Chondrocyte (in vitro differentiated cells): Measurements from ENCODE around the gene NCAM1. TPM values are rescaled to one million over a fixed set of nuclear protein-coding genes. Genes with fewer than 3 reads are reported as not detected.

Experiments used
- DNase-seq: peaks from one replicate; pipeline ENCODE4 v3.0.0; 2021; ENCODE audit warnings: mixed read lengths, low spot score
- H3K27ac Mint-ChIP-seq: one replicate; pipeline ENCODE4 v1.8.0; 2021; ENCODE audit warnings: mild to moderate bottlenecking, moderate library complexity, mixed read lengths; ENCODE audit not compliant: unreplicated experiment
- H3K27me3 Mint-ChIP-seq: 2 replicates; pipeline ENCODE4 v1.8.0; 2021; ENCODE audit warnings: low read depth, mixed read lengths
- H3K36me3 Mint-ChIP-seq: 2 replicates; pipeline ENCODE4 v1.8.0; 2021; ENCODE audit warnings: low read depth, mixed read lengths
- H3K4me1 Mint-ChIP-seq: 2 replicates; pipeline ENCODE4 v1.8.0; 2021; ENCODE audit warnings: low read depth, mild to moderate bottlenecking, mixed read lengths
- H3K4me3 Mint-ChIP-seq: one replicate; pipeline ENCODE4 v1.8.0; 2021; ENCODE audit warnings: mild to moderate bottlenecking, moderate library complexity, mixed read lengths; ENCODE audit not compliant: unreplicated experiment
- H3K9me3 Mint-ChIP-seq: 2 replicates; pipeline ENCODE4 v1.8.0; 2021; ENCODE audit warnings: low read depth, mixed read lengths
- total RNA-seq: library from RNA; stranded (reverse); gene quantifications from 3 replicates; pipeline ENCODE4 v1.2.1, GENCODE V29; 2021
- TF ChIP-seq, protein P1 (sequence below): fragments of 200-600 bp; sonication (generic); IDR thresholded peaks from 2 replicates; pipeline ENCODE4 v1.5.0; 2021; ENCODE audit warnings: antibody characterized with exemption, mild to moderate bottlenecking, moderate library complexity

NCAM1 gene
- total RNA-seq, 1 donor from 2014 or later, result 3.9 TPM

DNA sequence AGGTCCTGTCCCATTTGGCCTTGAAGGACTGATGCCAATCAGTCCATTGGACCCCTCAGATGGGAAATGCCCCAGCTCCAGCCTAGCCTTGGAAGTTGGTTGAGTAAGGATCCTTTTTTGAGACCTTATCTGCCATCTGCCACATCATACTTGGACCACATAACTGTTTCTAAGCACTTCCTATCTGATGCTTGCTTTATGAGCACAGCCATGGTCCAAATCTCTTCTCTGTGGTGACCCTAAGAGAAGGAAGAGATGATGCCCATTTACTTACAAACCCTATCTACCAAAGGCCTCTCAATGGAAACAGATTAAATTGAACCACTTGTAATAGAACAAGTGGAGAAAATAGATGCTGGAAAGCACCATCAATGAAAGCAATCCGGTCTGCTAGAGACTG, 299.3 kb downstream of the NCAM1 start:
- peaks cover 4% of the 10 kb centered on the region for H3K4me1 Mint-ChIP-seq
- TF ChIP-seq, protein P1, sequence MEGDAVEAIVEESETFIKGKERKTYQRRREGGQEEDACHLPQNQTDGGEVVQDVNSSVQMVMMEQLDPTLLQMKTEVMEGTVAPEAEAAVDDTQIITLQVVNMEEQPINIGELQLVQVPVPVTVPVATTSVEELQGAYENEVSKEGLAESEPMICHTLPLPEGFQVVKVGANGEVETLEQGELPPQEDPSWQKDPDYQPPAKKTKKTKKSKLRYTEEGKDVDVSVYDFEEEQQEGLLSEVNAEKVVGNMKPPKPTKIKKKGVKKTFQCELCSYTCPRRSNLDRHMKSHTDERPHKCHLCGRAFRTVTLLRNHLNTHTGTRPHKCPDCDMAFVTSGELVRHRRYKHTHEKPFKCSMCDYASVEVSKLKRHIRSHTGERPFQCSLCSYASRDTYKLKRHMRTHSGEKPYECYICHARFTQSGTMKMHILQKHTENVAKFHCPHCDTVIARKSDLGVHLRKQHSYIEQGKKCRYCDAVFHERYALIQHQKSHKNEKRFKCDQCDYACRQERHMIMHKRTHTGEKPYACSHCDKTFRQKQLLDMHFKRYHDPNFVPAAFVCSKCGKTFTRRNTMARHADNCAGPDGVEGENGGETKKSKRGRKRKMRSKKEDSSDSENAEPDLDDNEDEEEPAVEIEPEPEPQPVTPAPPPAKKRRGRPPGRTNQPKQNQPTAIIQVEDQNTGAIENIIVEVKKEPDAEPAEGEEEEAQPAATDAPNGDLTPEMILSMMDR, result no peak
- no peaks in the 10 kb centered on the region for H3K9me3 Mint-ChIP-seq
- DNase-seq, result no peak
- no peak overlapping the region for H3K27ac Mint-ChIP-seq
- H3K27me3 Mint-ChIP-seq, result no peaks in the 10 kb centered on the region
- no peak overlapping the region for H3K4me3 Mint-ChIP-seq
- H3K36me3 Mint-ChIP-seq, result no peaks in the 10 kb centered on the region

DNA sequence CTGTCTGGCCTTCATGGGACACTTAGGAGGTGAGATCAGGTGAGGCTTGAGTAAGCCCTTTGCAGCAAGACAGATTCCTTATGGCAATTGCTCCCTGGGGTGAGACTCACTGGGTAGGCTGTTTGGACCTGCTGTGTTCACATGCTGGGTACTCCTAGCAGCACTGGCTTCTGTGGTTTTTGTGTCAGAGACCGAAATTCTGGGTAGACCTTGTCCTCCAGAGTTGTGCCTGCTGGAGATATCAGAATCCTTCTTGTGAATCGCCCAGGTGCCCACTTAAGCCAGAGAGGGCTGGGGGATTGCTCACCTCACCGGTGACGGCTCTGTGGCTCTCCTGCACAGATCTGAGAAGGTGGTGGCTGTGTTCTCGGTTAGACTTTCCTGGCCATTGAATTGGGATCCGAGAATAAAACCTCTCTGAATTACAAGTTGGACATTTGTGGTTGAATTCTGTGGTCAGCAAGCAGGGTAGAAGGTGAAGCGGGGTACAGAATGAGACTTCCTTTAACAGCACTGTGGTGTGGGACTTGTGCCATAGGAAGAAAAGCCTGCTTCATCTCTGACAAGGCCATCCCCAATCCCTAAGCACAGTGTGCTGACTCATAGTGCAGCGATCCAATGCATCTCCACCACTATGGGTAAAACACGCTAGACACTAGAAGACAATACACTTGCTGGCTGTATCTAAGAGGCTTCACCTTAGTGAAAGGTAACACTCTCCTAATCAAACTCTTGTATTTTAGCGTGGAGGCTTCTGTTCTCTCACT, 300.7 kb downstream of the NCAM1 start:
- Mint-ChIP-seq H3K9me3 (no peaks in the 10 kb centered on the region), H3K4me3 (no peak overlapping the region), H3K27ac (no peak overlapping the region), H3K27me3 (no peaks in the 10 kb centered on the region), H3K36me3 (no peaks in the 10 kb centered on the region), H3K4me1 (no peaks in the 10 kb centered on the region)
- no peak for DNase-seq
- TF ChIP-seq, protein P1, result no peak

DNA sequence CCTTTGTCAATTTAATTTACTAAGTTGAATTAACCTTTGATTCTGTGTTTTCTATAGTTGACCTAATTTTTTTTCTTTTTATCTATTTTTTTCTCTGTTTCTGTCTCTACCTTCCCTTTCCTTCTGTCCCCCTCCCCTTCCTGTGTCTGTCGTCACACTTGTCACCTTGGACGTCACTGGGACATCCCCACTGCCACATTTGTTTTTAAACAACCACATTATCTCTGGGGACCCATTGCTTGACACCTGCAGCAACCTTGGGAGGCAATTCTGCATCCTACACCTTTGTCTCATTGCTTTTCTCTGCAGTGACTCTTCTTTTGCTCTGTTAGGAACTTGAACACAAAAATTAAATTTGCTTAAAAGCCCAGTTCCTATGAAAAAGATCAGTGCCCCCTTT, 301.4 kb downstream of the NCAM1 start:
- Mint-ChIP-seq H3K4me1 (no peaks in the 10 kb centered on the region), H3K27ac (no peak overlapping the region), H3K36me3 (no peaks in the 10 kb centered on the region), H3K27me3 (no peaks in the 10 kb centered on the region), H3K4me3 (no peak overlapping the region), H3K9me3 (no peaks in the 10 kb centered on the region)
- TF ChIP-seq, protein P1, result no peak
- DNase-seq, result no peak

DNA sequence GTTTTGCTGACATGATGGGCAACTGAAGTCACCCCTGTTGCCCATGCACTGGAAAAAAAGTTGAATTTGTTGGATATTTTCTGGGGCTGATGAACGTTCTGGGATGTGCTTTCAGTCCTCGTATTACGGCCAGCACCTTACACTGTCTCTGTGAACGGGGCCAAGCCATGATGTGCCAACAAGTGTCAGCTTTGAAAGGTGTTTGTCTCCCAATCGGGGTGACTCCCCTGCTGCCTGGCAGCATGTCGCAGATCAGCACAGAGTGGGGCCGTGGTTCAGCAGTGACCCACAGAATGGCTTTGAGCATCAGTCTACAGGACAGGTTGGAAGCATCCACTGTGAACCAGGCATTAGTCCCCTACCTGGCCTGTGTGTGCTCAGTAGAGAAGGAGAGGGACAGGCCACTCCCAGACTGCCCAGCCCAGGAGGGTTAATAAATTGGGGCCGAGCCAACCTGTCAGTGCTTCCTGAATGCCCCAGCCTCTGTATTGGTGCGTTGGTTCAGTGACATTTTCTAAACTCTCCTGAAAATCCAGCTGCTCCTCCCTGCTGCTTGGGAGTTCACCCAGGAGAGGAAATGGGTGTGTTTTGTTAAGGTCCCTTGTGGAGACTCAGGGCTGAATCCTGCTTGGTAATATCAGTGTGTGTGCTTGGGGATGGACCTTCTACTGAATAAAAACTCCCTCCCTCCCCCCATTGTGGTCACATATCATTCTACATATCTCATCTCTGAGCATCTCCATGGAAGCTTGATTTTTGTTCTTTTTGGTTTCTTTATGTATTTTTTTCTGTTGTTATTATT, 302.4 kb downstream of the NCAM1 start:
- Mint-ChIP-seq H3K9me3 (no peaks in the 10 kb centered on the region), H3K27me3 (no peaks in the 10 kb centered on the region), H3K4me3 (no peak overlapping the region), H3K4me1 (no peaks in the 10 kb centered on the region), H3K36me3 (no peaks in the 10 kb centered on the region), H3K27ac (no peak overlapping the region)
- TF ChIP-seq, protein P1, result no peak
- no peak for DNase-seq

DNA sequence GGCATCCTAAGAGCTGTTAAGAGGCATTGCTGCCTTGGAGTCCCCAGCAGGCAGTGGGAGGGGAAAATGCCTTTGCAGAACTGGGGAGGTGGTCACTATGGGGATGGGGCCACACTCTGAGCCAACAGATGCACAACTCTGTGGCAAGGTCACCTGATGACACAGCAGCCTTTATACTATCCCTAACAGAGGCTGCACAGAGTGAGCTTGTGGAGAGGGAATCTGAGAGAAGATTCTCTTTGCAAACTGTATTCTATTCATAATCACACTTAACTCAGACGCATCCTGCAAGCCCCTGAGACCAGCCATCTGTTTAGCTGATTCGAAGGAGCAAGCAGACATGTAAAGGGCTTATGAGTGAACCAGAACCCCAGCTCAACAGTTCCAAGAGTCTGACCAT, 304.1 kb downstream of the NCAM1 start:
- H3K27me3 Mint-ChIP-seq, result no peaks in the 10 kb centered on the region
- no peak for DNase-seq
- no peaks in the 10 kb centered on the region for H3K36me3 Mint-ChIP-seq
- no peaks in the 10 kb centered on the region for H3K9me3 Mint-ChIP-seq
- H3K4me3 Mint-ChIP-seq, result no peak overlapping the region
- no peak overlapping the region for H3K27ac Mint-ChIP-seq
- H3K4me1 Mint-ChIP-seq, result no peaks in the 10 kb centered on the region
- TF ChIP-seq, protein P1, result no peak
